NCI-H460 (cell line): ENCODE measurements around the gene SV2A. TPM values are rescaled to one million over a fixed set of nuclear protein-coding genes. Genes with fewer than 3 reads are reported as not detected.
"Not testable (repeated sequence)": the region's sequence is repeated elsewhere in the genome, so short reads cannot be mapped to it uniquely, and the experiment has no call there.

Source experiments
- DNase-seq: peaks from one replicate; pipeline ENCODE4 v3.0.0-alpha.2; 2016; ENCODE audit warnings: low read depth; ENCODE audit errors: extremely low read depth
- polyA plus RNA-seq: library from polyadenylated mRNA; depleted of rRNA; stranded (reverse); fragments of >200 nt; gene quantifications from 2 replicates; pipeline ENCODE4 v1.2.3, GENCODE V29; 2014; cell fraction: nucleus; rRNA removed
- total RNA-seq: library from RNA; depleted of rRNA; stranded (reverse); fragments of >200 nt; shearing (Covaris generic); gene quantifications from 2 replicates; pipeline ENCODE4 v1.2.3, GENCODE V29; 2014; rRNA removed

The SV2A gene, protein sequence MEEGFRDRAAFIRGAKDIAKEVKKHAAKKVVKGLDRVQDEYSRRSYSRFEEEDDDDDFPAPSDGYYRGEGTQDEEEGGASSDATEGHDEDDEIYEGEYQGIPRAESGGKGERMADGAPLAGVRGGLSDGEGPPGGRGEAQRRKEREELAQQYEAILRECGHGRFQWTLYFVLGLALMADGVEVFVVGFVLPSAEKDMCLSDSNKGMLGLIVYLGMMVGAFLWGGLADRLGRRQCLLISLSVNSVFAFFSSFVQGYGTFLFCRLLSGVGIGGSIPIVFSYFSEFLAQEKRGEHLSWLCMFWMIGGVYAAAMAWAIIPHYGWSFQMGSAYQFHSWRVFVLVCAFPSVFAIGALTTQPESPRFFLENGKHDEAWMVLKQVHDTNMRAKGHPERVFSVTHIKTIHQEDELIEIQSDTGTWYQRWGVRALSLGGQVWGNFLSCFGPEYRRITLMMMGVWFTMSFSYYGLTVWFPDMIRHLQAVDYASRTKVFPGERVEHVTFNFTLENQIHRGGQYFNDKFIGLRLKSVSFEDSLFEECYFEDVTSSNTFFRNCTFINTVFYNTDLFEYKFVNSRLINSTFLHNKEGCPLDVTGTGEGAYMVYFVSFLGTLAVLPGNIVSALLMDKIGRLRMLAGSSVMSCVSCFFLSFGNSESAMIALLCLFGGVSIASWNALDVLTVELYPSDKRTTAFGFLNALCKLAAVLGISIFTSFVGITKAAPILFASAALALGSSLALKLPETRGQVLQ
- 0.63 and 1.3 TPM in 2 replicates for total RNA-seq
- 0.22 and 1.2 TPM in 2 replicates for polyA plus RNA-seq

- DNase-seq: no peak
Observed at GRCh38 chr1:149917571-149918144, at the start of gene SV2A. SV2A (minus strand) TSS chr1:149917844; CDS start chr1:149913840, 4,004 bp downstream.

DNA sequence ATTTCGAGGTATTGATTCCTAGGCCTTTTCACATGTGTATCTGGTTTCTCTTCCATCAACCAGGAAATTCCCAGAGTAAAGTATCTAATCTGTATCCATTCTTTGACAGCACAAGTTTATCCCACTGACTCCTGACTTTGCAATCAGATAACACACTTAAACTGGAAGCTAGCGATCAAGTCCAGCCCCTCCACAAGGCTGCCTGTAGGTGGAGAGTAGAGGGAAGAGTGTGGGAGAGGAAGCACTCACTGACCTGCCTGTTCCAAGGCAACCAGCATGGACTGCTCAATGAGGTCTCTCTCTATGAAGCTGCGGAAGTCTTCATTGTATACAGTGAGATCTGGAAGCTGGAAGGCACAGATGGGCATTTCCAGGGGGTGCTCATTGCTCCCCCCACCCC lies 49.4 kb upstream of the SV2A start:
- DNase-seq: no peak

DNA sequence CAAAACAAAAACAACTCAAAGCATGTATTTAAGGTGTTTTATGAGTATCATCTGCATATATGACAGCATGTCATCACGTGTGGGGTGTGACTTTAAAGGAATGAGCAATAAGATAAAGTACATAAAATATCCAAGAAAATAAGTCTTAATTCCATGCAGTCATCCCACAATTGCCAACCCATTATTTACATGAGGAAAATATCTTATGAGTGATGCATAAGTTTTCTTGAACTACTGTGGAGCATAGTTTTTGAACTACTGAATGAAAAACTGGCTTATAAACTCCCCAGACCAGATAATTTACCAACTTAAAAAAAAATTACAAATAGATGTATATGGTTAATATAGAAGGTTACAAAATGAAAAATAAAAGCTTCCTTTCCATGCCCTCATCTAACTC lies 48.8 kb upstream of the SV2A start:
- no peak for DNase-seq

GRCh38 chr1:149965440-149965839 lies 47.8 kb upstream of the SV2A start:
- no peak for DNase-seq

- no peak for DNase-seq
Observed at GRCh38 chr1:149963358-149963757, 45.7 kb upstream of the SV2A start.

GRCh38 chr1:149962736-149963135 lies 45.1 kb upstream of the SV2A start:
- DNase-seq: no peak

DNA sequence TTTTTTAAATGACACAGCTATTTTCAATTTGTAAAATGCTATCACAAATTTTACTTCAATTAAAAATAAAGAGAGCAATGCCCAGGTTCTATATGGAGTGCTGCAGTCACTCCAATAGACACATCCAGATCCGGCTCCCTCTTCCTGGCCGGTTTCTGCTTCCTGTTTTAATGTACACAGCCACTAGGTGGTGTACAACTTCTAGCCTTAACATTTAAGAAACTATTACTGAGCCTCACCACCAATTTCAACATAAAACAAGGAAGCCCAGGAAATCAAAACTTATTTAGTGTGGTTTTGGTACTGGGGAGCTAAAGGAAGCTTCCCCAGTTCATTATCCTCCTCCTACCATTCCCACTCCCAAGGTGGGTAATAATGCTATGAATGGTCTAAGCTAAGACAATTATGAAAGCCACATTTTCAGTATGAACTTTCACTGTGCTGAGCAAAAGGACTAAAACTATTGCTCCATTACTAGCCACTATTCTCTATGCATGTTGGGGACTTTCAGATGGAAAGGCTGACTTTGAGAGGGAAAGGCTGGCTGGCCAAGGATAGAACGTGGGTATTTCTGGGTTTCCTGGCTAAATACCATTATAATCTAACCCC lies 44.5 kb upstream of the SV2A start:
- peak; percentile 78 for DNase-seq

DNA sequence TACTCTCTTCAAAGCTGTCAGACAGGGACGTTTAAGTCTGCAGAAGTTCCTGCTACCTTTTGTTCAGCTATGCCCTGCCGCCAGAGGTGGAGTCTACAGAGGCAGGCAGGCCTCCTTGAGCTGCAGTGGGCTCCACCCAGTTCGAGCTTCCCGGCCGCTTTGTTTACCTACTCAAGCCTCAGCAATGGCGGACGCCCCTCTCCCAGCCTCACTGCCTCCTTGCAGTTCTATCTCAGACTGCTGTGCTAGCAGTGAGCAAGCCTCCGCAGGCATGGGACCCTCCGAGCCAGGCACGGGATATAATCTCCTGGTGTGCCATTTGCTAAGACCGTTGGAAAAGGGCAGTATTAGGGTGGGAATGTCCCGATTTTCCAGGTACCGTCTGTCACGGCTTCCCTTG lies 39.9 kb upstream of the SV2A start:
- DNase-seq: not testable (repeated sequence)

DNA sequence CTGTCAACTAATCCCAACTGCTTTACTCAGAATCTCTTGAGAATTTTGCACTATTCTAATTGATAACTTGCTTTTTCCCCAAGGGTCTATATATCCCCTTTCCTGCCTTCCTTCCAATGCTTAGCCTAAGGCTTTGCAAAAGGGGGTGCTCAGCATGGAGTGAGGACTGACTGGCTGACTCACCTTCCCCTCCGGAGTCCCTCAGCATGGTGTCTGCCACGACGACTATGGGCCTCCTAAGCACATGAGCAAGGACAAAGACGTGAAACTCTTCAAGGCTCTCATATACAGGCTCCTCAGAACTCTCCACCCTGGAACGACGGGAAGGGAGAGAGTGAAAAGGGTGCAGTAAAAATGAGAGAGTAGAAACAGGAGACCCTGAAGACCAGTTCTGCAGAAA lies 32.3 kb upstream of the SV2A start:
- DNase-seq: no peak

DNA sequence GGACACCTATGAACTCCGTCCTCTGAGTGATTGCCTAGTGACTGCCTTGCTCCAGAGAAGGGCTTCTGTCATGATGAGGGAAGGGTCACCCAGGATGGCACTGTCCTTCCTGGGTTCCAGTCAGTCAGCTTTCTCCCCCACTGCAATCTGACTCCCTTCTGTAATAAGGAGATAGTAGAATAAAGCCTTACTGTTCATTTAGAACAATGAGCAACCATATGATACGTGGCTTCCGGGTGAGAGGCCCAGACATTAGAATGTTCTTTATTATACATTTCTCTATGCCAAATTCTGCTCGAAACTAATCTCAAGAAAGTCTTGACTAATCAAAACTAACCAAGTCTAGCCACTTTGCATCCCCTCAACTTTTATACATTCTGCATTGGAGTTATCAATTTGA lies 27.6 kb upstream of the SV2A start:
- no peak for DNase-seq

DNA sequence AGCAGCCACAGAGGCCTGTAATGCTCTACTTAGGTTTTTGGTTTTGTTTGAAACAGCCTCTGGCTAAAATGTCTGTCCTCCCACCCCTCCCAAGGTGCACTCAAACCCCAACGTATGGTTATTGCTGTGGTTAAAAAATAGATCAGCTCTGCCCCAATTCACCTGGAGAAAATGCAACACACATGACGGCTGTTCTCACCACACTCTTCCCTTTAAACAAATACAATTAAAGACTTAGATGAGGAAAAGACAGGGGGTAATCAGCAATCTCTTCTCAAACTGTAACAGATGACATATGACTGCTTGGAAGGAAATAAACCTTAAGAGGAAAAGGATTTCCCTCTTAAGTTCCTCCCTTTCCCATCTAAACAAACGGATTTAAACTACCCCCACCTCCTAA lies 25.2 kb upstream of the SV2A start:
- DNase-seq: no peak

DNA sequence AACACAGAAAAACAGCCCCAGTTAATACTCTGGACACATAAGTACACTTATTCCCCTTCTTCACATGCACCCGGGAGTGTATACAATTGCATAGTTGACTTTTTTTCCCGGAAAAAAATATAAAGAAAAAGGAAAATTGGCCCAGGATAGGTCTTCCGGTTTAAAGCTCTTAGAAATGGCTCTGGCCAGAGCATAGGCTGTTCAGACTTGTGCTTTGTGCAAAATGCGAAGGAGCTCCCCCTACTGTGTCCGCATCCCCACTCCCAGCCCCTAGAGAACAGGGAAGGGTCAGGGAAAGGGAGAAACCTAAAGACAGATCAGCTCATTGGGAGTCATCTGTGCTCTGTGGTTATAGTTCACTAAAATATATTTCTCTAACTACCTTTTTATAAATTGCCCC lies 24.6 kb upstream of the SV2A start:
- DNase-seq: peak; percentile 57

- no peak for DNase-seq
Observed at GRCh38 chr1:149940427-149940826, 22.8 kb upstream of the SV2A start.

DNA sequence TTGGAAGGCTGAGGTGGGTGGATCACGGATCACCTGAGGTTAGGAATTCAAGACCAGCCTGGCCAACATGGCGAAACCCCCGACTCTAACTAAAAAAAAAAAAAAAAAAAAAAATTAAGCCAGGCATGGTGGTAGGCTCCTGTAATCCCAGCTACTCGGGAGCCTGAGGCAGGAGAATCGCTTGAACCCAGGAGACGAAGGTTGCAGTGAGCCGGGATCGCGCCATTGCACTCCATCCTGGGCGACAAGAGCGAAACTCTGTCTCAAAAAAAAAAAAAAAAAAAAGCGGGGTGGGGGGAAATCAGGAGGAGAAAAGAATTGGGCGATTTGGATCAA lies 21.0 kb upstream of the SV2A start:
- DNase-seq: not testable (repeated sequence)

GRCh38 chr1:149937759-149938158 lies 20.1 kb upstream of the SV2A start:
- no peak for DNase-seq

DNA sequence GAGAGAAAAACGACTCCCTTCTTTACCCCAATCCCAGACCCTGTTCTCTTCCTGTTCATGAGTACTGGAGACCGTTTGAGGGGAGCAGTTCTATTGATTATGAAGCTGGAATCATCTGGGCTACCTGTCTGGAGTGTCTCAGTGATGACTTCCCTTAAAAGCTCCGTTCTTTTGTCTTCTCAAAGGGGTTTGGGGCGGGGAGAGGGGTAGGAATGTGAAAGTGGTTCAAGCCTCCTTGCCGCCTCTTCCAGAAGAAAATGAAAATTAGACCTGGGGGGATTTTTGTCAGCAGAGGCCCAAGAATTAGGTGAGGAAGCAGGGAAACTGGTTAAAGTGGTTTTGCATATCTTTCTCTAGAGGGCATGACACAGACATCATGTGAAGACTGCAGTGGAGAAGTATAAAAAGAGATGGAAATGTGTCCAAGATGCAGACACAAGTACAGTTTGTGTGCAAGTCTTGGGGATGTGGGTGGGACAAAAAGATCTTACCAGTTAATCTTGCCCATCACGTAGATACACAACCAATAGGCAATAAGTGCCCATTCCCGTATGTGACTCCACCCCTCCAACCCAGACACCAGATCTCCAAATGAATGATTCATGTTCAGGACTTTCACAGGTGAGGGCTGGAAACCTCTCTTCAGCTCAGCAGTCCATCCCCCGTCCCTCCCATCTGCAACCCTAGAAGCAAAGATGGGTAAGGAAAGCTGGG lies 19.5 kb upstream of the SV2A start:
- DNase-seq: peak; percentile 51

DNA sequence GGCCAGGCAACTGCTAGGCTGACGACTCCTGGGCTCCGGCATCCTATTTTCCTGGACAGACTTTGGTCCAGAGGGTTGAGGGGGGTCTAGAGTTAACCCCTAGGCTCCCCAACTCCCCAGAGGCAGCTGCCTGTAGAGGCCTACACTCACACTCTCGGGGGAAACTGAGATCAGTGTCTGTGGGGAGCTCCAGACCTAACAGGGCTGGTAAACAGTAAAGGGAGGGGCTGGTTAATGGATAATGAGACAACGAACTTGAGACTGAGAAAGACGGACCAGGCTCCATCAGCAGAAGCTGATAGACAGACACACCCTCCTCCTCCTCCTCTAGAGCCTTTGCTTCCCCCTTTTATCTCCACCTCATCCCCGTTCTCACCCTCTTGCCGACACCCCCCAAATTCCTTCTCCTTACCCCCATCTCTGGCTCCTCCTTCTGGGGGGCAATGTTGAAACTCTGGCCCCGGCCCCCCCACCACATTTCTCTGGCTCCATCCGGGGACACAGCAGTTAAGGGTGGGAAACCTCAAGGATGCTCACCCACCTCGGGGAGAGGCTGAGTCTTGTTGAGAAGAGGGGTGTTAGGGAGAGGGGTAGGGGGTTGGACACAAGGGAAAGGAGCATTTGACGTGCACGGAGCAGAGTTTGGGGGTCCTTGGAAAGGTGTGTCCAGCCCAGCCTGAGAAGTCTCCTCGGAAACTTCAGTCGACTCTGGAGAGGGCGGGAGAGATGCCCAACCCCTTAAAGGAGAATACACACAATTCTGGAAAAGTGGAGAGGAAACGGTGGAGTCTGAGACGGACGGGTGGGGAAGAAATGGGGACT lies 18.7 kb upstream of the SV2A start, which contains the start of gene MTMR11:
Gene MTMR11 (minus strand): TSS at position 710 of the 822 bp plus-strand sequence. CDS start 232 bp downstream, at position 478.
- DNase-seq: peak; percentile 30

DNA sequence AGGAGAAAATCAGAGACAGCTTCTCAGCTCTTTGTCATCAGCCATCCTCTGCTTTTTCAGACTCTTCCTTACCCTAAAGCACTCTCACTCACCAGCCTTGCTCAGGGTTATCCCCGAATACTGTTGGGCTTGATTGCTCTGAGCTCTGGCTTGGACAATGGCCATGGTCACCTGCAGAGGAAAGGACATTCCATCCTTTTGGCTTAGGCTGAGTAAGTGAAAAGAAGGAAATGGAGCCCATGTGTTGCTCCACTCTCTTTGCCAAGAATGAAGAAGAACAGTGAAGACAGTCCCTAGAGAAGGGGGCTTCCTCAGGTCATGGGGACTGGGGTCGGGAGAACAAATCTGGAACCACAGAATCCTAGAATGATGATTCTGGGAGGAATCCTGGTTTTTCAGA lies 16.7 kb upstream of the SV2A start:
- DNase-seq: no peak

DNA sequence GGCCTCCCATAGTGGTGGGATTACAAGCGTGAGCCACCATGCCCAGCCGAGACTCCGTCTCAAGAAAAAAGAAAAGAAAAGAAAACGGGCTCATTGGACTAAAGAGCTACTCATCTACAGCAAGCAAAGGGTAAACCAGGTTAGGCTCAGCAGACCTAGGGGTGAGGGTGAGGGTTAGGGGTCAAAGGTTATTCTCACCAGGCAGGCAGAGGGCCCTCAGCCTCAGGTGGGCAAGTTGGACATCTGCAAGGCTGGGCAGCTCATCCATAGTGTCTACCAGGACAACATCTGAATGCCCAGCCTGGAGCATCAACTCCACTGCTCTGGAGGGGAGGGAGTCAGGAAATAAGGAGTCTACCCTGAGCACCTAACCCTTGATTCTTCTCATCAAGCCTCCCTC lies 15.6 kb upstream of the SV2A start:
- DNase-seq: no peak

DNA sequence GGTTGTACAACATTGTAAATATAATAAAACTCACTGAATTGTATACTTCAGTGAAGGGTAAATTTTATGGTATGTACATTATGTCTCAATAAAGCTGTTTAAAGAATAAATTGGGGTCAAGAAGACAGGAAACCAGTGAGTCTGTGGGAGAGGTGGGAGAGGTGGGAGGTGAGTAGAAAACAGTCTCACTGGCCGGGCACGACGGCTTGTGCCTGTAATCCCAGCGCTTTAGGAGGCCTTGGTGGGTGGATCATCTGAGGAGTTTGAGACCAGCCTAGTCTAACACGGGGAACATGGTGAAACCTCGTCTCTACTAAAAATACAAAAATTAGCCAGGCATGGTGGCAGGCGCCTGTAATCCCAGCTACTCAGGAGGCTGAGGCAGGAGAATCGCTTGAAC lies 14.8 kb upstream of the SV2A start:
- no peak for DNase-seq
